Stimulated activated CD4-positive, alpha-beta T cell treated with anti-CD3 and anti-CD28 coated beads, TNF-alpha, amount 100 ng/mL, for 24 hours (primary cell): ENCODE results near the gene GASK1A.
"Not testable (repeated sequence)": the region's sequence is repeated elsewhere in the genome, so short reads cannot be mapped to it uniquely, and the experiment has no call there.

Experiments used
- DNase-seq, 3 experiments: peaks; one replicate each; pipeline ENCODE4 v3.0.0-alpha.2; 2020; ENCODE audit warnings: low read depth in 3 of 3

Gene GASK1A

GRCh38 chr3:42979044-42979972 is at the start of gene GASK1A:
GASK1A (plus strand) TSS chr3:42979311; CDS start chr3:42979643, 332 bp downstream.
- DNase-seq, result peak in 1 of 3 experiments; percentile 26

GRCh38 chr3:42934111-42934510 is 45.0 kb upstream of the GASK1A start:
- DNase-seq, result no peak

GRCh38 chr3:42934910-42935309 is 44.2 kb upstream of the GASK1A start:
- DNase-seq, result no peak

GRCh38 chr3:42935472-42935871 is 43.6 kb upstream of the GASK1A start:
- no peak for DNase-seq

GRCh38 chr3:42936157-42936981 is 42.7 kb upstream of the GASK1A start:
- DNase-seq, result no peak

GRCh38 chr3:42937334-42937733 is 41.8 kb upstream of the GASK1A start:
- no peak for DNase-seq

GRCh38 chr3:42942693-42943092 is 36.4 kb upstream of the GASK1A start:
- DNase-seq, result no peak

GRCh38 chr3:42946050-42946449 is 33.1 kb upstream of the GASK1A start:
- no peak for DNase-seq

GRCh38 chr3:42957573-42957972 is 21.5 kb upstream of the GASK1A start:
- no peak for DNase-seq

- DNase-seq, result no peak
These were observed 18.8 kb upstream of the GASK1A start for GRCh38 chr3:42960282-42960681.

GRCh38 chr3:42960786-42961185 is 18.3 kb upstream of the GASK1A start:
- no peak for DNase-seq

GRCh38 chr3:42961633-42962032 is 17.5 kb upstream of the GASK1A start:
- peak in 1 of 3 experiments; percentile 3 for DNase-seq

- no peak for DNase-seq
These were observed 15.8 kb upstream of the GASK1A start for GRCh38 chr3:42963269-42963668.

GRCh38 chr3:42964266-42964665 is 14.8 kb upstream of the GASK1A start:
- no peak for DNase-seq

GRCh38 chr3:42970557-42970956 is 8.6 kb upstream of the GASK1A start:
- DNase-seq, result no peak

GRCh38 chr3:42970976-42971772 is 7.9 kb upstream of the GASK1A start:
- DNase-seq, result no peak

- not testable (repeated sequence) for DNase-seq
These were observed 4.2 kb upstream of the GASK1A start for GRCh38 chr3:42974906-42975305.

GRCh38 chr3:42975456-42975855 is 3.7 kb upstream of the GASK1A start:
- no peak for DNase-seq

GRCh38 chr3:42975955-42976354 is 3.2 kb upstream of the GASK1A start:
- DNase-seq, result no peak

GRCh38 chr3:42980209-42980608 is 1.1 kb downstream of the GASK1A start:
- no peak for DNase-seq

- no peak for DNase-seq
These were observed 1.8 kb downstream of the GASK1A start for GRCh38 chr3:42980909-42981308.
